Fibroblast of lung (primary cell): ENCODE results near the gene CEACAM5. TPM values are rescaled to one million over a fixed set of nuclear protein-coding genes. Genes with fewer than 3 reads are reported as not detected.

Experiments
- DNase-seq, 2 donors: peaks; one replicate each; pipeline versions ENCODE4 v3.0.0 to v3.0.0-alpha.2; 2010; ENCODE audit warnings: low read depth in 2 of 2
- H2AFZ ChIP-seq: 2 replicates; pipeline ENCODE4 v1.5.1; 2012; ENCODE audit warnings: low read length, control low read depth, inconsistent platforms
- H3K27ac ChIP-seq: 2 replicates; pipeline ENCODE4 v1.5.1; 2011; ENCODE audit warnings: low read length, control low read depth; ENCODE audit not compliant: insufficient read depth
- H3K27me3 ChIP-seq: 2 replicates; pipeline ENCODE4 v1.5.1; 2011; ENCODE audit warnings: mild to moderate bottlenecking, low read length; ENCODE audit not compliant: control insufficient read depth, insufficient read depth
- H3K36me3 ChIP-seq: 2 replicates; pipeline ENCODE4 v1.5.1; 2011; ENCODE audit warnings: low read length; ENCODE audit not compliant: control insufficient read depth, insufficient read depth
- H3K4me1 ChIP-seq: 2 replicates; pipeline ENCODE4 v1.5.1; 2011; ENCODE audit warnings: low read length; ENCODE audit not compliant: control insufficient read depth, insufficient read depth; ENCODE audit errors: extremely low read depth
- H3K4me2 ChIP-seq: 2 replicates; pipeline ENCODE4 v1.5.1; 2011; ENCODE audit warnings: low read length, control low read depth; ENCODE audit not compliant: insufficient read depth; ENCODE audit errors: extremely low read depth
- H3K4me3 ChIP-seq, 4 experiments: fragments of 200-600 bp in 1 of 4; sonication (generic) in 1 of 4; replicated peaks in 1 of 4; 2 replicates each; pipeline ENCODE4 v1.5.1; 2011 to 2016; ENCODE audit warnings: low read length in 4 of 4, low read depth in 3 of 4, mild to moderate bottlenecking in 3 of 4, control low read depth in 2 of 4, inconsistent platforms in 1 of 4, mixed read lengths in 1 of 4; ENCODE audit not compliant: insufficient read depth in 1 of 4; ENCODE audit errors: control extremely low read depth in 1 of 4
- H3K79me2 ChIP-seq: 2 replicates; pipeline ENCODE4 v1.5.1; 2012; ENCODE audit warnings: mild to moderate bottlenecking, low read length, inconsistent platforms; ENCODE audit not compliant: control insufficient read depth, insufficient read depth
- H3K9ac ChIP-seq: 2 replicates; pipeline ENCODE4 v1.5.1; 2011; ENCODE audit warnings: mild to moderate bottlenecking, low read length, control low read depth; ENCODE audit not compliant: insufficient read depth
- H3K9me3 ChIP-seq: 2 replicates; pipeline ENCODE4 v1.5.1; 2012; ENCODE audit warnings: low read depth, low read length; ENCODE audit not compliant: control insufficient read depth, insufficient read depth
- H4K20me1 ChIP-seq: 2 replicates; pipeline ENCODE4 v1.5.1; 2011; ENCODE audit warnings: low read length; ENCODE audit not compliant: control insufficient read depth, insufficient read depth; ENCODE audit errors: extremely low read depth
- EZH2 ChIP-seq: IDR thresholded peaks from 2 replicates; pipeline ENCODE4 v1.5.1; 2012; ENCODE audit warnings: low read length, control low read depth, mild to moderate bottlenecking; ENCODE audit errors: missing control alignments
- polyA plus RNA-seq, 2 donors: library from polyadenylated mRNA; depleted of rRNA in 1 of 2; stranded (reverse) in 1 of 2; unstranded in 1 of 2; fragments of >200 nt; gene quantifications; 2 replicates each; pipeline ENCODE4 v1.2.1, GENCODE V29; 2011 to 2012; ENCODE audit warnings: missing spikeins in 1 of 2
- total RNA-seq: library from RNA; depleted of rRNA; stranded (reverse); fragments of >200 nt; gene quantifications from 2 replicates; pipeline ENCODE4 v1.2.1, GENCODE V29; 2014
- TF ChIP-seq, protein P1 (sequence below), 2 donors: IDR thresholded peaks in 1 of 2; conservative IDR thresholded peaks in 1 of 2; 1 replicate in 1 of 2; 2 replicates in 1 of 2; pipeline ENCODE4 v1.5.1; 2011 to 2012; ENCODE audit warnings: low read length in 2 of 2, control low read depth in 1 of 2, inconsistent platforms in 1 of 2, low read depth in 1 of 2, mild to moderate bottlenecking in 1 of 2

The CEACAM5 gene
- total and polyA plus RNA-seq, 2 donors (not counting 1 experiment from before 2014, with no cell fraction given): not detected

- Histone ChIP-seq H3K4me1 (no peaks in the 10 kb centered on the region), H3K79me2 (no peaks in the 10 kb centered on the region), H3K4me2 (no peak overlapping the region), H3K4me3 (no peak overlapping the region), H3K27me3 (no peaks in the 10 kb centered on the region), H2AFZ (no peak overlapping the region), H3K36me3 (no peaks in the 10 kb centered on the region), H4K20me1 (no peaks in the 10 kb centered on the region), H3K9me3 (no peaks in the 10 kb centered on the region), H3K27ac (no peak overlapping the region), H3K9ac (no peak overlapping the region)
- TF ChIP-seq, protein P1, sequence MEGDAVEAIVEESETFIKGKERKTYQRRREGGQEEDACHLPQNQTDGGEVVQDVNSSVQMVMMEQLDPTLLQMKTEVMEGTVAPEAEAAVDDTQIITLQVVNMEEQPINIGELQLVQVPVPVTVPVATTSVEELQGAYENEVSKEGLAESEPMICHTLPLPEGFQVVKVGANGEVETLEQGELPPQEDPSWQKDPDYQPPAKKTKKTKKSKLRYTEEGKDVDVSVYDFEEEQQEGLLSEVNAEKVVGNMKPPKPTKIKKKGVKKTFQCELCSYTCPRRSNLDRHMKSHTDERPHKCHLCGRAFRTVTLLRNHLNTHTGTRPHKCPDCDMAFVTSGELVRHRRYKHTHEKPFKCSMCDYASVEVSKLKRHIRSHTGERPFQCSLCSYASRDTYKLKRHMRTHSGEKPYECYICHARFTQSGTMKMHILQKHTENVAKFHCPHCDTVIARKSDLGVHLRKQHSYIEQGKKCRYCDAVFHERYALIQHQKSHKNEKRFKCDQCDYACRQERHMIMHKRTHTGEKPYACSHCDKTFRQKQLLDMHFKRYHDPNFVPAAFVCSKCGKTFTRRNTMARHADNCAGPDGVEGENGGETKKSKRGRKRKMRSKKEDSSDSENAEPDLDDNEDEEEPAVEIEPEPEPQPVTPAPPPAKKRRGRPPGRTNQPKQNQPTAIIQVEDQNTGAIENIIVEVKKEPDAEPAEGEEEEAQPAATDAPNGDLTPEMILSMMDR (conservative IDR thresholded peaks at IDR 0.05 in 1 of 2, IDR thresholded peaks at IDR 0.05 in 1 of 2; ENCODE audit: low read depth in 1 of 2, low read length in 2 of 2): no peak
- TF ChIP-seq EZH2: no peak
- no peak for DNase-seq
Observed at GRCh38 chr19:41711376-41712261, 3.2 kb downstream of the CEACAM5 start.

DNA sequence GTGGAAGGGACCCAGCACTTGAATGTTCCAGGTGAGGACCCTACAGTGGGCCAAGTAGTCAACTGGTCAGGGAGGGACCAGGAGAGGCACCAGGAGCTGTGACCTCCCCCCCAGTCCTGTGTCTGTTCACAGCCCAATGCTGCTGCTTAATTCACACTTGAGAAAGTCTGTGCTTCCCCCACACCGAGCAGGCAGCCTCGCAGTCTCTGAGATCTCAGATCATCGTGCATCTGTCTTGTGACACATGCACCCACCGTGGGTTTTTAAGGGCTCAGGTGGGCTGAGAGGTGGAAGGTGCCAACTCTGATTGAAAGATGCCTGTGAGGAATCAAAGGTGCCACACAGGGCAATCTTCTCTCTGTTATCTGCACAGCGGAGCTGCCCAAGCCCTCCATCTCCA lies 6.2 kb downstream of the CEACAM5 start:
- Histone ChIP-seq H2AFZ (no peak overlapping the region), H3K4me1 (no peaks in the 10 kb centered on the region), H3K27me3 (no peaks in the 10 kb centered on the region), H3K27ac (no peak overlapping the region), H3K4me2 (no peak overlapping the region), H3K79me2 (no peaks in the 10 kb centered on the region), H3K36me3 (no peaks in the 10 kb centered on the region), H4K20me1 (no peaks in the 10 kb centered on the region), H3K9me3 (no peaks in the 10 kb centered on the region), H3K4me3 (no peak overlapping the region), H3K9ac (no peak overlapping the region)
- TF ChIP-seq, protein P1 (conservative IDR thresholded peaks at IDR 0.05 in 1 of 2, IDR thresholded peaks at IDR 0.05 in 1 of 2; ENCODE audit: low read depth in 1 of 2, low read length in 2 of 2): no peak
- no peak for TF ChIP-seq EZH2
- DNase-seq: no peak

- no peak overlapping the region for H2AFZ ChIP-seq
- H3K4me3 ChIP-seq: no peak overlapping the region
- no peaks in the 10 kb centered on the region for H3K9me3 ChIP-seq
- H3K4me2 ChIP-seq: no peak overlapping the region
- no peaks in the 10 kb centered on the region for H3K27me3 ChIP-seq
- no peaks in the 10 kb centered on the region for H3K36me3 ChIP-seq
- no peaks in the 10 kb centered on the region for H3K79me2 ChIP-seq
- TF ChIP-seq EZH2: no peak
- TF ChIP-seq, protein P1 (conservative IDR thresholded peaks at IDR 0.05 in 1 of 2, IDR thresholded peaks at IDR 0.05 in 1 of 2; ENCODE audit: low read depth in 1 of 2, low read length in 2 of 2): no peak
- H3K4me1 ChIP-seq: no peaks in the 10 kb centered on the region
- no peak overlapping the region for H3K9ac ChIP-seq
- no peak overlapping the region for H3K27ac ChIP-seq
- no peaks in the 10 kb centered on the region for H4K20me1 ChIP-seq
- DNase-seq: no peak
Observed at GRCh38 chr19:41718761-41719160, 10.3 kb downstream of the CEACAM5 start.
